Activated CD4-positive, alpha-beta T cell treated with anti-CD3 and anti-CD28 coated beads for 1 hour (primary cell): Measurements from ENCODE around the gene ZNF496.
"Not testable (repeated sequence)": the region's sequence is repeated elsewhere in the genome, so short reads cannot be mapped to it uniquely, and the experiment has no call there.

Experiments used
- DNase-seq: peaks from one replicate; pipeline ENCODE4 v3.0.0-alpha.2; 2020

Gene ZNF496

DNA sequence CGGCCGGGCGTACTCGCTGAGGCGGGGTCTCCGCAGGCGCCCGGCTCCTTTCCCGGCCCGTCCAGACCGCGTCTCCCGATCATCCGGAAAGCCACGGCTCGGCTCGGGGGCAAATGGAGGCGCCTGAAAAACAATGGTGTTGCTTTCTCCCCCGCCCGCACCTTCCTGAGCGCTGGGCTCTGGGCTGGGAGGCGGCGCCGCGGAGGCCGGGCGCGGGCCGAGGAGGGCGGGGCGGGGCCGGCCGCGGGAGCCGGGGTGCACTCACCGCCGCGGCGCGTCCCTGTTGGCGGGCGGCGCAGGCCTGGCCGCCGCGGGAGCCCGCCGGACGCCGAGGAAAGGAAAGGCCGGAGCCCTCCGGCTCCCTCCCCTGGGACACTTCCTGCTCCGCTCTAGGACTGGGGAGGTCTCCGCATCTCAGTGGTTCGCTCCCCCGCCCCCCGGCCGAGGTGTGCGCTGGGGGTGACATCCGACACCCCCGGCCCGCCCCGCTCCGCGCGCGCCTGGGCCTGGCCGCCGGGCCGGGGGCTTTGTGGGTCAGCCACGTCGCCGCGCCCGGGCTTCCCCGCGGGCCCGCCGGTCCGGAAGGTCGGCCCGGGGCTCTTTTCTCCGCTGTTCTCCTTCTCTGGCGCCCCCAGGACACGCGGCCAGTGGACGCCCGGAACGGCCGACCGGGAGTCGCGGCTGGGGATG, at the start of gene ZNF496:
TSS of gene ZNF496 (minus strand) at position 343 of the 690 bp plus-strand sequence. CDS start 2,289 bp downstream, outside the sequence.
- peak; percentile 37 for DNase-seq

DNA sequence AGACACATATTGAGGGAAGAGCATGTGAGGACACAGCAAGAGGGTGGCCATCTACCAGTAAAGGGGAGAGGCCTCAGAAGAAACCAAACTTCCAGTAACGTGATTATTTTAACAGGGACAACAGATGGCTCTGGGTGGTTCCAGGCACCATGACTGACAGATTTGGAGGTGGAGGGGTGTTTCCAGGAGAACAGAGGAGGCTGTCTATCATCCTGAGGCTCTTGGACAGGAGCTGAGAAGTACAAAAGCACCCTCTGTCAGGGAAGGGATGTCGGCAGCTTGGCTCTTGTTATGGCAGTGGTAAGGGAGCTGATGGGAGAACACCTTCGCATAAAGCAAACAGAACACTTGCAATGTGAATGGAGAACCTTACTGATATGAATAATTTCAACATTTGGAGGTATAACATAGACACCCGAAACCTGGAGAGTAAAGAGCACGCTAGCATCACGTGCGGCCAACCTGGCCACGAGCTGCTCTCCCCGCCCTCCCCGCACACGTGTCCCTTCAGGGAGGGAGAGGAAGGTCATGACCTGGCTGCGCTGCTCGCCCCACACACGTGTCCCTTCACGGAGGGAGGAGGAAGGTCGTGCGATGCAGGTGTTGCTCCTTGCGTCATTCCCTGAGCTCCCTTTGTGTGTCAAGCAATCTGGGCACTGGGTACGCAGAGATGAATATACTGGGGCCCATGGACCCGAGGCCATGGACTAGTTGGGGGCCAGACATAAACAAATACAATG, 46.8 kb upstream of the ZNF496 start:
- DNase-seq, result no peak

DNA sequence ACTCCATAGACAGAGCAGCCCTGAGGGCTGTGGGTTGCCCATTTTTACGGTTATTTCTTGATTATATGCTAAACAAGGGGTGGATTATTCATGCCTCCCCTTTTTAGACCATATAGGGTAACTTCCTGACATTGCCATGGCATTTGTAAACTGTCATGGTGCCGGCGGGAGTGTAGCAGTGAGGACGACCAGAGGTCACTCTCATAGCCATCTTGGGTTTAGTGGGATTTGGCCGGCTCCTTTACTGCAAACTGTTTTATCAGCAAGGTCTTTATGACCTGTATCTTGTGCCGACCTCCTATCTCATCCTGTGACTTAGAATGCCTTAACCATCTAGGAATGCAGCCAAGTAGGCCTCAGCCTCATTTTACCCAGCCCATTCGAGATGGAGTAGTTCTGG, 46.0 kb upstream of the ZNF496 start:
- DNase-seq, result not testable (repeated sequence)

DNA sequence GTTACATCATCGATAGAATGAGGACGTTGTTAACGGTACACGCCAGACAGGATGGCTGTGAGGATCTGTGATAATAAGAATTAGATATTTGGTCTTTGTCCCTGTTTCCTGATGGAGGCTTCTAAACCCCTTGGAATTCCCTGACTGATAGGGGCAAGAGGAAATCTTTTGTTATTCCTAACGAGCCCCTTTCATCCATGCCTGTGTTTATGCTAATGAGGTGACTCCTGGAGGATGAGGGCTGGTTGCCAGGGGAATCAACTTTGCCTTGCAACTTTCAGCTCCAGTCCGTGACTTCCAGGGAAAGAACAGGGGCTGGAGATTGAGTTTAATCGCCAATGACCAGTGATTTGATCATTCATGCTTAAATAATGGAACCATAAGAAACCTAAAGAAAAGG, 45.0 kb upstream of the ZNF496 start:
- DNase-seq, result no peak

DNA sequence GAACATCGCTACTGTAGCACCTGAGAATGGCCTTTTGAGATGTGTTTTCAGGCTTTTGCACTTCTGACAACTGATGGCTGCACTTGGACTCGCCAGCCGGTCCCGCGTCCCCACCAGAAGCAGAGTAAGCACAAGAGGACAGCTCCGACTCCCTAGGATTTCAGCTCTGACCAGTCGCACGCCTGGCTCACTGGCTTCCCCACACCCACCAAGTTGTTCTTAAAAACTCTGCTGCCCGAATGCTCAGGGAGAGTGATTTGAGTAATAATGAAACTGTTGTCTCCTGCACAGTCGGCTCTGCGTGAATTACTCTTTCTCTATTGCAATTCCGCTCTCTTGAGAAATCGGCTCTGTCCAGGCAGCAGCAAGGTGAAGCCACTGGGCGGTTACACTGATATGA, 44.1 kb upstream of the ZNF496 start:
- DNase-seq, result no peak

DNA sequence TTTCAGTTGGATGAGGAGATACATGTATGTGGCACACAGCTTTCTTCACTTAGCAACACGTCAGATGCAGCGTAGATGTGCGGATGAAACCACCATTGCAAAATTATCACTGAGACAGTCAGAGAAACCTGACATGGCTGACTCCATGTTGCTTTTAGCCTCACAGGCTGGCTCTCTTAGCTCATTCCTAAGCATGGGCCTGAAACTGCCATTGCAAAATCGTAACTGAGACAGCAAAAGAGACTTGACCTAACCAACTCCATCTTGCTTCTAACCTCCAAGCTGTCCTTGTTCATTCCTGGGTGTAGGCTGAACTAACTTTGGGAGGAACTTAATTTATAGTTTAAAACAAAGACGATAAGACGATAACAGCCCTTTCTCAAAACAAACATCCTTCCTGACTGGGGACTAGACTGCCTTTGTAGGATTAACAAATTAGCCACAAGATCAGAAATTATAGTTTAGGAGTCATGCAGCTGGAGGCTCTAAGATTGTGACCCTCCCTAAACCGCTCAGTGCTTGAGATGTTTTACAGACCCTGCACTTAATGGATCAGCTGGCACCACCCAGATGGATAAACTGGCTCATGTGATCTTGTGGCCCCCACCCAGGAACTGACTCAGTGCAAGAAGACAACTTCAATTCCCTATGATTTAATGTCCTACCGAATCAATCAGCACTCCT, 43.1 kb upstream of the ZNF496 start:
- DNase-seq, result not testable (repeated sequence)

DNA sequence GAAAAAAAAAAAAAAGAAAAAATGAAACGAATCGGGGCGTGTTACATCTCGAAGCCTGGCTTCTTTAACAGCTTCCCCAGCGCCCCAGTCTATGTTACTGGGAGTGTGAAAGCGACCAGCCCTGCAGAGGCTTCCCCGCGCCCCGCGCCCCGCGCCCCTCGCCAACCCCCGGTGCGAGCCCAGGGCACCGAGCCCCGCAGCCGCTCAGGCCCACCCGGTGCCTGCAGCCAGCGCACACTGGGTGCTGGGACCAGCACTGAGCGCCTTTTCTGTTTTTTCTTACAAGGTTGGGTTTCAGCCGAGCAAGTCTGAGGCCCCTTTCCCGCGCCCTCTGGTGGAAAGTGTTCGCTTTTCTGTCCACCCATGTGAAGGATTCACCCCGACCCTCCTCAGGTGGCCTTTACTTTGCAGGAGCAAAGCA, 42.1 kb upstream of the ZNF496 start:
- peak; percentile 41 for DNase-seq

DNA sequence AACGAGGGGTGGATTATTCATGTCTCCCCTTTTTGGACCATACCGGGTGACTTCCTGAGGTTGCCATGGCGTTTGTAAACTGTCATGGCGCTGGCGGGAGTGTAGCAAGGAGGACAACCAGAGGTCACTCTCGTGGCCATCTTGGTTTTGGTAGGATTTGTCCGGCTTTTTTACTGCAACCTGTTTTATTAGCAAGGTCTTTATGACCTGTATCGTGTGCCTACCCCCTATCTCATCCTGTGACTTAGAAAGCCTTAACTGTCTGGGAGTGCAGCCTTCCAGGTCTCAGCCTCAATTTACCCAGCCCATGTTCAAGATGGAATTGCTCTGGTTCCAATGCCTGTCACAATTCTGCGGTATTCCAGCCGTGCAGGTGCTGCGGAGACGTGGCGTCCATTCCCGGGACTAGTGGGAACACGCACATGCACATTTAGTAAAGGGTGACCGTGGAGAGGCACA, 40.2 kb upstream of the ZNF496 start:
- no peak for DNase-seq

DNA sequence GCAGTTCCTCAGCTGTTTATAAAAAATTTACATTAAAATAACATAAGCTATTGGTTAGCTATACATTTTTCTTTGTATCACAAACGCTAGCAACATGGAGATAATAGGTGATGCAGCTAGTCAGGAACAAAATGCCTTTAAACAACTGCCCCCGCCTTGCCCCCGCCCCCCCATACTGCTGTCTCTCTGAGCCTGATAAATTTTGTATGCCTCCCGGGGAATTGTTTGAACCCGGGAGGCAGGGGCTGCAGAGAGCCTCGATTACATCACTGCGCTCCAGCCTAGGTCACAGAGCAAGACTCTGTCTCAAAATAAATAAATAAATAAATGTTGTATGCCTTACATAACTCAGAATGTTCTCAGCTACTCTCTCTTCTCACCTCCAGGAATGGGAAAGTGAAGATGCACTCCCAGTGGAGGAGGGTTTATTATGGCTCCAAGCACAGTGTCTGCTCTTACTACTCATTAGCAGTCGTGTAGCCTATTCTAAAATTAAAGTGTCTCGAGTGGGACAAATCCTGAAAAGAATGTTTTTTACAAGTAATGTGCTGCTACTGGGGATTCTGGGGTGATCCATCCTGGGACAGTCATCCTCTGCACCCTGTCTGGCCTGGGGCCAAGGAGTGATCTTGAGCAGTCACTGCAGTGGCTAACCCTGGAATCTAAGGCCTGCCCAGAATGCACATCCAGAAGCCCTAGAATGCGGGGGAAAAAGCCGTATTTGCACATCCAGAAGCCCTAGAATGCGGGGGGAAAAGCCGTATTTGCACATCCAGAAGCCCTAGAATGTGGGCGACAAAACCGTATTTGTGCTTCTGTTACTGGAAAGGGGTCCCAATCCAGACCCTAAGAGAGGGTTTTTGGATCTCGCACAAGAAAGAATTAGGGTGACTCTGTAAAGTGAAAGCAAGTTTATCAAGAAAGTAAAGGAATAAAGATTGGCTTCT, 39.4 kb upstream of the ZNF496 start:
- DNase-seq, result no peak

DNA sequence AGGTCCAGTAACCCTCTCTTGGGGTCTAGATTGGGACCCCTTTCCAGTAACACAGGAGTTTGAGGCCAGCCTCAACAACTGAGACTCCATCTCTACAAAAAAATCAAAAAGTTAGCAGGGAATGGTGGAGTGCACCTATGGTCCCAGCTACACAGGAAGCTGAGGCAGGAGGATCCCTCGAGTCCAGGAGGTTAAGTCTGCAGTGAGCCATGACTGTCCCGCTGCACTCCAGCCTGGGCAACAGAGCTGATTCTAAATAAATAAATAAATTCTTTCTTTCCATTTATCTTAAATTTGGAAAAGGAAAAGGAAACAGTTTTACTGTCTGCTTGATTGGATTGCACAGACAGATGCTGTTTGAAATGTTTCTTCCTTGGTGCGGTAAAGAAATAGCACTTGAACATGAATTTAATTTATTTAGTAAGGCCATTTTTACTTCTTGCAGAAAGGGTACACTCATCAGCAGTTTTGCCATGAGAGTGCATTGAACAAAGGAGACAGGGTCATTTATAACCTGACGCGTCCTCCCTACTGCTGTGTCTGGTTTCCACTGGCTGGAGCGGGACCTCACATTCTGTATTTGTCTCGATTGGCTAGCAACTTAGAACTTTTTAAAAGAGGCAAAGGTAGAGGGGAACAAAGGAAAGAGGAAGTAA, 37.0 kb upstream of the ZNF496 start:
- DNase-seq, result no peak

DNA sequence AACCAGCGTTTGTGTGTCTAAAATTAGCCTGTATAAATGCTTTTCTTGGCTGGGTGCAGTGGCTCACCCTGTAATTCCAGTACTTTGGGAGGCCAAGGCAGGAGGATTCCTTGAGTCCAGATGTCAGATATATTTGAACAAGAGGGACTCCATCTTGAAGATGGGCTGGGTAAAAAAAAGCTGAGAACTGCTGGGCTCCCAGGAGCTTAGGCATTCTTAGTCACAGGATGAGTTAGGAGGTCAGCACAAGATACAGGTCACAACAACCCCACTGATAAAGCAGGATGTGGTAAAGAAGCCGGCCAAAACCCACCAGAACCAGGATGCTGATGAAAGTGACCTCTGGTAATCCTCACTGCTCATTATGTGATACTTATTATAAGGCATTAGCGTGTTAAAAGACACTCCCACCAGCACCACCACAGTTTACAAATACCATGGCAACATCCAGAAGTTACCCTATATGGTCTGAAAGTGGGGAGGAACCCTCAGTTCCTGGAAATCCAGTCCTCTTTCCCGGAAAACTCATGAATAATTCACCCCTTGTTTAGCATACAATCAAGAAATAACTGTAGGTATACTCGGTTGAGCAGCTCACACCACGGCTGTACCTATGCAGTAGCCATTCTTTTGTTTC, 36.2 kb upstream of the ZNF496 start:
- no peak for DNase-seq

DNA sequence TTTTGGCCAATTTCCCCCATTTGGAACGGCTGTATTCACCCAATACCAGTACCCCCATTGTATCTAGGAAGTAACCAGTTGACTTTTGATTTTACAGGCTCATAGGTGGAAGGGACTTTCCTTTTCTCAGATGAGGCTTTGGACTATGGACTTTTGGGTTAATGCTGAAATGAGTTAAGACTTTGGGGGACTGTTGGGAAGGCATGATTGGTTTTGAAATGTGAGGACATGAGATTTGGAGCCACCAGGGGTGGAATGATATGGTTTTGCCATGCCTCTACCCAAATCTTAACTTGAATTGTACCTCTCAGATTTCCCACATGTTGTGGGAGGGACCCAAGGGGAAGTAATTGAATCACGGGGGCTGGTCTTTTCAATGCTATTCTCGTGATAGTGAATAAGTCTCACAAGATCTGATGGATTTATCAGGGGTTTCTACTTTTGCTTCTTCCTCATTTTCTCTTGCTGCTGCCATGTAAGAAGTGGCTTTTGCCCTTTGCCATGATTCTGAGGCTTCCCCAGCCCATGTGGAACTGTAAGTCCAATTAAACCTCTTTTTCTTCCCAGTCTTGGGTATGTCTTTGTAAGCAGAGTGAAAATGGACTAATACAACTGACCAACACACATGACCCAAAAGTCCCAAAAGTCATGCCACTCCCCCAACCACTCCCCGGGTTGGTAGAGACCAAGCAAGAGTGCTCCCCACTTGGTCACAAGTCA, 35.4 kb upstream of the ZNF496 start:
- DNase-seq, result no peak

DNA sequence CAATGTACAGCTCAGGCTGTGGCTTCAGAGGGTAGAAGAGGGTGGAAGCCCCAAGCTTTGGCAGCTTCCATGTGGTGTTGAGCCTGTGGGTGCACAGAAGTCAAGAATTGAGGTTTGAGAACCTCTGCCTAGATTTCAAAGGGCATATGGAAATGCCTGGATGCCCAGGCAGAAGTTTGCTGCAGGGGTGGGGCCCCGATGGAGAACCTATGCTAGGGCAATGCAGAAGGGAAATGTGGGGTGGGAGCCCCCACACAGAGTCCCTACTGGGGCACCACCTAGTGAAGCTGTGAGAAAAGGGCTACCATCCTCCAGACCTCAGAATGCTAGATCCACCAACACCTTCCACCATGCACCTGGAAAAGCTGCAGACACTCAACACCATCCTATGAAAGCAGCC, 34.7 kb upstream of the ZNF496 start:
- DNase-seq, result not testable (repeated sequence)

DNA sequence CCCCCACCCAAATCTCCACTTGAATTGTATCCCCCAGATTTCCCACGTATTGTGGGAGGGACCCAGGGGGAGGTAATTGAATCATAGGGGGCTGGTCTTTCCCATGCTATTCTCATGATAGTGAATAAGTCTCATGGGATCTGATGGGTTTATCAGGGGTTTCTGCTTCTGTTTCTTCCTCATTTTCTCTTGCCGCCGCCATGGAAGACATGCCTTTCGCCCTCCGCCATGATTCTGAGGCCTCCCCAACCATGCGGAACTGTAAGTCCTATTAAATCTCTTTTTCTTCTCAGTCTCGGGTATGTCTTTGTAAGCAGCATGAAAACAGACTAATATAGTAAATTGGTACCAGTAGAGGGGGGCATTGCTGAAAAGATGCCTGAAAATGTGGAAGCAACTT, 33.4 kb upstream of the ZNF496 start:
- no peak for DNase-seq

DNA sequence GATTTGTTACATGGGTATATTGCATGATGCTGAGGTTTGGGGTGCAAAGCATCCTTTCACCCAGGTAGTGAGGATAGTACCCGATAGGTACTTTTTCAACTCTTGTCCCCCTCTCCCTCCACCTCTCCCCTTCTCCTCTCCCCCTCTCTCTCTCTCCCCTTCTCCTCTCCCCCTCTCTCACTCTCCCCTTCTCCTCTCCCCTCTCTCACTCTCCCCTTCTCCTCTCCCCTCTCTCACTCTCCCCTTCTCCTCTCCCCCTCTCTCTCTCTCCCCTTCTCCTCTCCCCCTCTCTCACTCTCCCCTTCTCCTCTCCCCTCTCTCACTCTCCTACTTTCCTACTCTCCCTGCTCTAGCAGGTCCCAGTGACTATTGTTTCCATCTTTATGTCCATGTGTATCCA, 31.3 kb upstream of the ZNF496 start:
- not testable (repeated sequence) for DNase-seq

DNA sequence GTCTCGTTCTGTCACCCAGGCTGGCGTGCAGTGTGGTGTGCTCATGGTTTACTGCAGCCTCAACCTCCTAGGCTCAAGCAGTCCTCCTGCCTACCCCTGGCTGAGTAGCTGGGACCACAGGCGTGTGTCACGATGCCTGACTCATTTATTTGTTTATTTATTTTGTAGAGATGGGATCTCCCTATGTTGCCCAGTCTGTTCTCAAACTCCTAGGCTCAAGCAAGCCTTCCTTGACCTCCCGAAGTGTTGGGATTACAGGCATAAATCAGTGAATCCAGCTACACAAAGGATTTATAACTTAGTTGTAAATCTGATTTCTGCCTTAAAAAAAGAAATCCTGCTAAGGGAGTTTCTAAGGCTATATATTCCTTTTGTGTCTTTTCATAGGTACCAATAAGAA, 30.5 kb upstream of the ZNF496 start:
- no peak for DNase-seq

DNA sequence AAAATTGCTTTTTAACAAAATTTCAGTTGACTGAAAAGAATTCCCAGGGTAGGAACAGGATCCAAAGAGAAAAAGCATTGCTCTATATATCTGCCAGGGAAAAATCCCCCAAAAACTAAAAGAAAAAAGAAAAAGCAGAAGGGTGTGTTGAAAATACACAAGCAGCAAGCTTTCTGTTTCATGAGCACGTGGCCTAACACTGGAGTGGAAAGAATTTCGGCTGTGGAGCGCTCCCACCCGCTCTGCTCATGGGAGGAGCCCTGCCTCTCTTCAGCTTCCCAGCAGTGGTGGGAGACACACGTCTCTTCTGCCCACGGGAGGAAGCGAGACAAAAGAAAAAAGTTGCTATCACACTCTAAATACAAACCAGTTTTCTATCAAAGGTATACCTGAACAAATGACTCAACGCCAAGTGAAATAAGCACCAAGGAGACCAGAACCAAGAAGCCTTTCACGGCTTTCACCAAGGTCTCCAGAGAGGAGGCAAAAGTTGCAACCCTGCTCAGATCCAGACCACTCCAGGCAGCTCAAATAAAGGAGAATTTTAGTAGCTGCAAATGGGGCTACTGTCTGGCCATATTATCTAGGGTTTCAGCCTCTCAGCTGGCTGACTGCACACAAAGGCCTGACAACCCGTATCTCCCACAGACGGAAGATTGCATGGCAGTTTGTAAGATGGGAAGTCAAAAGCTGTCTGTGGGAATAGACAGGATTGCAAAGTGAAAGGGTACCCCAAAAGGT, 29.5 kb upstream of the ZNF496 start:
- no peak for DNase-seq

DNA sequence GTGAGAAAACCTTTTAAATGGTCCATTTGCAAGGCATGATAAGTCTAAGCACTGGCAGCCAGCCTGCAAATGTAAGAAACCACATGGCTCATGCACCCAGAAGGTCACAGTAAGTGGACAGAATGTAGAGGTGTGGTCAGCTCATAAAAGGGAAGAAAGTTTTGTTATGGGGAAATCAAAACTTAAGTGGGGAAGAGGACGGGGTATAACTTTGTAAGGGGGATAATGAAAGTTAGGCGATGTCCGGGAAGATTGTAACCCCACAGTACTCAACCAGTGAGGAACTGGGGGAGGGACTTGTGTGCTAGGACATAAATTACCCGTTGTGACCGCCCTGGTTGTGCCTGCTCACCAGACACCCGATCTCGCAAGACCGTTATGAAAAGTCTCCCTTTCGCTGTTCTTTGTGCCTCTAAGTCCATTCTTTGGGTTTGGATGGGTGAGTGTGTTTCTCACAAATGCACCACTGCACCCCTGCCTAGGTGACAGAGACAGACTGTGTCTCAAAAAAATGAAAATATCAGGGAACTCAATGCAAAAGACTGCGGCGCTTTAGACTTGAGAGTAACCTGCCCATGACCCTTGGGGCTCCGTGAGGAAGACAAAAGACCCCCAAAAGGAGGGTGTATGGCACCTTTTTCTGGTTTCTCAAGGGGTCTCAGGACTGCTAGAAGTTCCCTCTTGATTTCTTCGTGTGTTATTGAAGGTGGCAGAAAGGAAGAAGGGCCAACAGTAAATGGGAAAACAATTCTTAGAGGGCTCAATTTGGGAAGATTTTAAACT, 28.6 kb upstream of the ZNF496 start:
- DNase-seq, result no peak

DNA sequence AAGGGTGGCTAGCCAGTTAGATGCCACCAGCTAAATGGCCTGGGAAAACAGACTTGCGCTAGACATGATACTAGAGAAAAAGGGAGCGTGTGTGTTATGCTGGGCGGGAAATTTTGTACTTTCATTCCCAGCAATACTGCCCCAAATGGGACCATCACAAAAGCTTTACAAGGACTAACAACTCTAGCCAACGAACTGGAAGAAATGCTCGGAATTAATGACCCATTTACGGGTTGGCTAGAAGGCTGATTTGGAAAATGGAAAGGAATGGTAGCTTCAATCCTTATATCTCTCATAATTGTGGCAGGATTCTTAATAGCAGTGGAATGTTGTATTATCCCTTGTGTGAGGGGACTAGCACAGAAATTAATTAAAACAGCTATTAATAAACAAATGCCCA, 27.9 kb upstream of the ZNF496 start:
- DNase-seq, result no peak
